Measurements from ENCODE around the gene NADK.

DNA sequence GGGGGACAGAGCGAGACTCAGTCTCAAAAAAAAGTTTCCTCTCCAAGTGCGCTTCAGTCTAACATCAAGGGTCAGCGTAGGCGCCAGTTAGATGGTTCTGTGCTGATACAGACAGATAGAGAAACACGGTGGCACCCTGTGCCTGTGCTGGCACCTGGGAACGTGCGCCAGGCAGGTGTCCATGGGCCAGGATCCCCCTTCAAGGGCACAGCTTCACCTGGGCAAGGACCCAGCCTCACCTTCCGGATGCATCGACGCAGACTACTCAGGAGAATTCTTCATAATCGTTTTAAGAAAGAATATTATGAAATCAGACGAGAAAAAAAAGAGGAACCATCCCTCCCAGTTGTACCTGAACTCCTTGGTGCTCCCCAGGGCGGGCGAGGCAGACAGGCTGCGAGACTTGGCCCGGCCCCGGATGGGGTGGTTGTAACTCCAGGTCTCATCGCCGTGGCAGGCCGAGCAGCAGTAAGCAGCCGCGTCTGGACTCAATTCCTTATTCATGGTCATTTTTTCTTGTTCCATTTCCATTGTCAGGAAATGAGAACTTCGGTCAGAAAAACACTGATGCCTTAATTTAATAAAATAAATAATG is 13.3 kb downstream of the NADK start:
- no peak for TF ChIP-seq GATA2 (IDR thresholded peaks at IDR 0.05; ENCODE audit: low read depth, low read length)
- no peak for TF ChIP-seq GATA3 (IDR thresholded peaks at IDR 0.05; ENCODE audit: low read depth, low read length)

Data from SH-SY5Y (cell line).